ENCODE results near the gene ARHGAP5.
"Not testable (repeated sequence)": the region's sequence is repeated elsewhere in the genome, so short reads cannot be mapped to it uniquely, and the experiment has no call there.

The ARHGAP5 gene

DNA sequence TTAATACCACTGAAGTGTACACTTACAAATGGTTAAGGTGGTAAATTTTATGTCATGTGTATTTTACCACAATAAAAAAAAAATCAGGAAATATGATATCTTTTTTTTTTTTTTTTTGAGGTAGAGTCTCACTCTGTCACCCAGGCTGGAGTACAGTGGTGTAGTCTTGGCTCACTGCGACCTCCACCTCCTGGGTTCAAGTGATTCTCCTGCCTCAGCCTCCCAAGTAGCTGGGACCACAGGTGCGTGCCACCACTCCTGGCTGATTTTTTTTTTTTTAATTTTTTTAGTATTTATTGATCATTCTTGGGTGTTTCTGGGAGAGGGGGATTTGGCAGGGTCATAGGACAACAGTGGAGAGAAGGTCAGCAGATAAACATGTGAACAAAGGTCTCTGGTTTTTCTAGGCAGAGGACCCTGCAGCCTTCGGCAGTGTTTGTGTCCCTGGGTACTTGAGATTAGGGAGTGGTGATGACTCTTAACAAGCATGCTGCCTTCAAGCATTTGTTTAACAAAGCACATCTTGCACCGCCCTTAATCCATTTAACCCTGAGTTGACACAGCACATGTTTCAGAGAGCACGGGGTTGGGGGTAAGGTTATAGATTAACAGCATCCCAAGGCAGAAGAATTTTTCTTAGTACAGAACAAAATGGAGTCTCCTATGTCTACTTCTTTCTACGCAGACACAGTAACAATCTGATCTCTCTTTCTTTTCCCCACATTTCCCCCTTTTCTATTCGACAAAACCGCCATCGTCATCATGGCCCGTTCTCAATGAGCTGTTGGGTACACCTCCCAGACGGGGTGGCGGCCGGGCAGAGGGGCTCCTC, 50.0 kb downstream of the ARHGAP5 start:
- DNase-seq, result not testable (repeated sequence)

GRCh38 chr14:32127731-32128654, 50.9 kb downstream of the ARHGAP5 start:
- not testable (repeated sequence) for DNase-seq

DNA sequence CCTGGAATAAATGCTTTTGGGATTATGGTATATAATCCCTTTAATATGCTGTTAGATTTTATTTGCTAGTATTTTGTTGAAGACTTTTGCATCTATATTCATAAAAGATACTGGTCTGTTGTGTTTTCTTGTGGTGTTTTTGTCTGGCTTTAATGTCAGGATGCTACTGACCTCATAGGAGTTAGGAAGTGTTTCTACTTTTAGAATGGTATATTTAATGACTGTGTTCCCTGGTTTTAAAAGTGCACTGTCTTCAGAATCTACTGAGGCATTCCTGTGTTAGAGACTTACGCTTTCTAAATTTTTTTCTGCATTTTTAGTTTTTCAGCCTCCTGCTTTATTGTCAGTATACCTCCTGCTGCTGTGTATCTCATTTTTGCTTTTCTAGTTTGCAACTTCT, 51.6 kb downstream of the ARHGAP5 start:
- no peak for DNase-seq

GRCh38 chr14:32129124-32129523, 52.0 kb downstream of the ARHGAP5 start:
- no peak for DNase-seq

- DNase-seq, result not testable (repeated sequence)
Measured at GRCh38 chr14:32131689-32132088, 54.6 kb downstream of the ARHGAP5 start.

- no peak for DNase-seq
Measured at GRCh38 chr14:32134448-32135097, 57.5 kb downstream of the ARHGAP5 start.

DNA sequence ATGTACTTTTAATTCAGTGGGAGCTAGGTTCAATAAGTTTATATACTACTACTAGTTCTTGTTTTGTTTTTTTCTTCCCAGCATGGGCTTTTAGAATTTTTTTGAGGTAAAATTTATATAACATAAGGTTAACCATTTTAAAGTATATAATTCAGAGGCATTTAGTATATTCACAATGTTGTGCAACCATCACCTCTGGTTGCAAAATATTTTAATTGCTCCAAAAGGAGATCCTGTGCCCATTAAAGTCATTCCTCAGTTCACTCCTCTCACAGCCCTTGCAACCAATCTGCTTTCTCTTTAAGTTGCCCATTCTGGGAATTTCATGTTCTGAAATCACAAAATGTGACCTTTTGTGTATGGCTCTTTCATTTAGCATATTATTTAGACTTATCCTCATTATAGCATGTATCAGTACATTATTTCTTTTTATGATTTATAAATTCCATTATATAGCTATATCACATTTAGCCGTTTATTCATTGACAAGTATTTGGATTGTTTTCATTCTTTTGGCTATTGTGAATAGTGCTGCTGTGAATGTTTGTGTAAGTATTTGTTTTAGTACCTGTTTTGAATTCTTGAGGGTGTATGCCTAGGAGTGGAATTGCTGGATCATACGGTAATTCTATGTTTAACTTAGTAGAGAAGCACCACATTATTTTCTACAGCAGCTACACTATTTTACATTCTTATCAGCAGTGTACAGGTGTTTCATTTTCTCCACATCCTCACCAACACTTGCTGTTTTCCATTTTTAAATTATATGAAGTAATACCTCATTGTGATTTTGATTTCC, 59.1 kb downstream of the ARHGAP5 start:
- DNase-seq, result no peak

- no peak for DNase-seq
Measured at GRCh38 chr14:32137313-32137712, 60.2 kb downstream of the ARHGAP5 start.

DNA sequence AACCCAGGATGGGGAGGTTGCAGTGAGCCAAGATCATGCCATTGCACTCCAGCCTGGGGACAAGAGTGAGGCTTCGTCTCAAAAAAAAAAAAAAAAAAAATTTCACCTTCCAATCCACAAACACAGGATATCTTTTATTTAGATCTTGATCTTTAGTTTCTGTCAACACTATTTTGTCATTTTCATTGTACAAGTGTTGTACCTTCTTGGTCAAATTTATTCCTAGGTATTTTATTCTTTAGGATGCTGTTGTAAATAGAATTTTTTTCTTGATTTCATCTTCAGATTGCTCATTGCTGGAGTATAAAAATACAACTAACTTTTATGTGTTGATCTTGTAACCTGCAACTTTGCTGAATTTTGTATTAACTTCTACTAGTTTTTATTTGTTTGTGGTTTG, 60.8 kb downstream of the ARHGAP5 start:
- DNase-seq, result no peak

DNA sequence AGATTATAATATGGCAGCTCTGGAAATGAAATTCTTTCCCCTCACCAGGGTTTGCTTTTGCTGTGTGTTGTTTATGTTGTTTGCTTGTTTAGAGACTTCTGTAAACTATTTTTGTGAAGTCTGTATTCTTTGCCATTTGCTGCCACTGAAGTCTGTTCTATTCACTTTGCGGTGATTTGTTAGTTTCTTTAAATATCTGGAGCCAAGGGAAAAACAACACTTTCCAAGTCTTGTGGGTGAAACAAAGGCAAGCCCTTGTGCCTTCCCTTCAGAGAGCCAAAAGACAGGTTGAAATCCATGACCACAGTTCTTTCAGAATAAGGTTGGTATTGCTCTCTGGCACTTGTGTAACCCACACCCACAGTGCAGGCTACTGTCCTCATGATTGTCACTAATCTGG, 65.2 kb downstream of the ARHGAP5 start:
- no peak for DNase-seq

GRCh38 chr14:32142754-32143437, 65.8 kb downstream of the ARHGAP5 start:
- DNase-seq, result no peak

DNA sequence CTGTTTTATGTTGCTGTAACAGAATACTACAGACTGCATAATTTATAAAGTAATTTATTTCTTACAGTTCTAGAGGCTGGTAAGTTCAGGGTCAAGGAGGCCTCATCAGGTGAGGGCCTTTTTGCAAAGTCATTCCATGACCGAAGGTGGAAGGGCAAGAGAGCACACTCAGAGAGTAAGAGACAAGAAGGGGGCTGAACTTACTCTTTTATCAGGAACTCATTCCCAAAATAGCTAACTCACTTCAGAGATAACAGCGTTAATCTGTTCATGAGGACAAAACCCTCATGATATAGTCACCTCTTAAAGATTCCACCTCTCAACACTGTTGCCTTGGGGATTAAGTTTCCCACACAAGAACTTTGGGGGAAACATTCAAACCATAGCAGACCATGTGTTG, 73.3 kb downstream of the ARHGAP5 start:
- no peak for DNase-seq

DNA sequence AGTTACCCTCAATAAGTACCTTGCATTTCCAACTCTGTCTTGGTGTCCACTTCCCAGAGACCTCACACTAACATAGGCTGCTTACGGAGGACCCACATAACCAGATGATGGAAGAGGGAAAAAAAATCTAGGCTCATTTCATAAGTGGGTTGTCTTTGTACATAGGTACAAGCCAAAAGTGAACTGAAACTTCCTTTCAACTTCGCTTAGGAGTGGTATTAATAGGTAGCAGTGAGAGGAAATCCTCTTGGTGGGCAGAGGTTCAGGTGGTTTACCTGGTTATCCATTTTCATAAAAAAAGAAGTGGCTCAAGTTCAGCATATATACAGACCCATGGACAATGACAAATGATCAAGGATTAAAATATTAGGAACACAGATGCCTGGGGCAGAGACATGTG, 88.9 kb downstream of the ARHGAP5 start:
- DNase-seq, result no peak

DNA sequence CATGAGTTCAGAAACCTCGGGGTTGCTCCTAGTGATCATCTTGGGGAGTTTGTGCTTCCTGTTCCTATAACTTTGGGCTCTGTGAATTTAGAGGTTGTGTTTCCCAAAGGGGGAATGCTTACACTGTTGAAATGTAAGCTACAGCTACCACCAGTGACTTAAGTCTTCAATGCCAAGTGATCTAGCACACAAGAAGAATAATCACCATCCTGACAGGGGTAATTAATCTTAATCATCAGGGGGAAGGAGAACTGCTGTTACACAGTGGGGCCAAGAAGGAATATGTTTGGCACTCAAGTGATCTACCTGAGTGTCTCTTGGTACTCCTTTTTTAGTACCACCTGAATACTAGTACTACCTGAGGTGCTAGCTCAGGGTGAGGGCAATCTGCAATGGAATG, 89.8 kb downstream of the ARHGAP5 start:
- DNase-seq, result no peak

DNA sequence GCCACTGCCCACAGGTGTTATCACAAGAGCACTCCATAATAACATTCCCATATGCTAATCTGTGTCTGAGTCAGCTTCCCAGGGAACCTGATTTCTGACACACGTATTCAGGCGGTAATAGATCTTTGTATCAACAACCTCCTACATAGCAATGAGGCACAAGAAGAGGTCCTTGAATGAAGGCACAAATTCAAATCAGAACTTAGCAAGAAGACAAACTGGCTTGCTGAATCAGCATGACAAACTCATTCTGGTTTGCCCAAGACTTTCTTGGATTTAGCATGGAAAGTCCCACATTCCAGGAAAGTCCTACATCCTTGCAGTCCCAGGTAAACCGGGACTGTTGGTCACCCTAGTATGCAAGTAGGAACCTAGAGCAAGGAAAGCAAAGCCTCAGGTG, 90.8 kb downstream of the ARHGAP5 start:
- no peak for DNase-seq

GRCh38 chr14:32169191-32169590, 92.1 kb downstream of the ARHGAP5 start:
- no peak for DNase-seq

DNA sequence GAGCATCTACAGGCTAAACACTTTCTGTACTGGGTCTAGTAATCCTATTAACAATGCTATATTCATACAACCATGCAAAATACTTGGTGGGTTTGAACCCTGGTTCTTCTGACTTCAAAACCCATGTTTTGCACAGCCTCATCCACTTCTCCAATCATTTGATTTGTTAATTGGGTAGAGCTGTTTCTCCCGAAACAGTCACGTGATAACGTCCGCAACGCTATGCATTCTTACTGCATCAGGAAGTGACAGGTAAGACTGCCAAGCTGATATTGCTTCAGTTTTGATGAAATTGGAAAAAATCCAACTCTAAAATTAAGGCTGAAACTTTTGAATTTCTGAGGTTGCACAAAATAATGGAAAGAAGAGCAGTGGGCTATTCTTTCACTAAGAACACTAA, 94.4 kb downstream of the ARHGAP5 start:
- DNase-seq, result no peak

GRCh38 chr14:32183151-32184058, 106.3 kb downstream of the ARHGAP5 start:
- no peak for DNase-seq

DNA sequence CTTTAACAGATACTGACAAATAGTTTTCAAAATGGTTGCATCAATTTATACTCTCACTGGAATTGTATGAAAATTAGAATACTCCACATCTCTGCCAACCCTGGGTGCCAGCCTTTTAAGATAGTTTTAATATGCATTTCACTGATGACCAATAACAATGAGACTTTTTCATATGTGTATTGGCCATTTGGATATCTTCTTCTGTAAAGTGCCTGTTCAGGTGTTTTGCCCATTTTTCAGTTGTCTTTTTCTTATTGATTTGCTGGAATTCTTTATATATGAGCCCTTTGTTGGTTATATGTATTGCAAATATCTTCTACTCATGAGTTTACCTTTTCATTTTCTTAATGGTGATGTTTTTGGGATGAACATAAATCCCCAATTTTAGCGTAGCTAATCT, 108.0 kb downstream of the ARHGAP5 start:
- no peak for DNase-seq

DNA sequence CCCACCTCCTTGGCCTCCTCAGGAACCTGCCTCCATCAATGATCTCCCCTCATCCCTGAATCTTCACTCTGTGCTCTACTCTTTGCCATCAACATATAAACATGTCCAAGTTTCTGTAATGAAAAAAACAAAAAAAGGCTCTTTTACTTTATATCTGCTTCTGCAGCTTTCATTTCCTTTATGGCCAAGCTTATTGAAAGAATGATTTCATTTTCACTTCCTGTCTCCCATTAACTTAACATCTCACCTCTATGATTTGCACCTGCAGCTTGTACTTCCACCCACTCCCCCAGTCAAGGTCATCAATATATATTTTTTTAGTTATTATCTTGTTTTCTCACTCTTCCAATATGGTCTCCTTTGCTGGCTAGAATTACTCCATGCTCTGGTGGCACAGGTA, 109.1 kb downstream of the ARHGAP5 start:
- no peak for DNase-seq

DNA sequence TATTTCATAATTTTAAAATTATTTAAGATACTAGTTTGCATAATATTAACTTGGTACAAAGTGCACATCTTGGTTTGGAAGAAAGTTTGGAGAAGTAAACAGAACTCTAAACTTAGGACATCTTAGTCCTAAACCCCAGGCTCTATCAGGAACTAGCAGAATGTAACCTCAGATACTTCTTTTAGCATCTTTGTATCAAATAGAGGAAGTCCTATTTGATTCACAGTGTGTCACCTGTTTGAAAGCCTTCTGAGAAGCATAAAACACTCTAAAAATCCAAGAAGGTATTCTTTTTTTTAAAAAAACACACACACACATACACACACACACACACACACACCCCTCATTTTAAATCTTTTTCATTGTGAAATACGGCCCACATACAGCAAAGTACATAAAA, 112.7 kb downstream of the ARHGAP5 start:
- DNase-seq, result no peak

Measured in NCI-H2171 (cell line).